Measurements from ENCODE around the gene SNED1. TPM values are rescaled to one million over a fixed set of nuclear protein-coding genes. Genes with fewer than 3 reads are reported as not detected.

Gene SNED1
- total RNA-seq, 2 experiments from 2014 or later = 1.4 to 1.8 TPM

- H3K27ac Mint-ChIP-seq = peak overlapping the region; percentile 55
- ATAC-seq (no peak), DNase-seq (no peak)
- no peaks in the 10 kb centered on the region for H3K9me3 Mint-ChIP-seq
- CTCF ChIA-PET = interaction anchor here (1.1 kb wide), 1 partner anchor 21 kb away, joined by 3 read pairs; the partner anchor contains the start of gene MTERF4
- no peak overlapping the region for H3K4me3 Mint-ChIP-seq
- peaks cover 7% of the 10 kb centered on the region for H3K4me1 Mint-ChIP-seq (ENCODE audit: low read depth)
- TF ChIP-seq CTCF (IDR thresholded peaks at IDR 0.05) = no peak
- POLR2A ChIA-PET = no interaction called here
- no peaks in the 10 kb centered on the region for H3K27me3 Mint-ChIP-seq
- intact Hi-C loops (cut with micrococcal nuclease) = loop anchor here (10.0 kb wide), 1 partner anchor 64 kb away; the partner anchor contains the start of gene PASK
- H3K36me3 Mint-ChIP-seq (ENCODE audit: low read depth) = peaks cover 18% of the 10 kb centered on the region
Observed at GRCh38 chr2:241081190-241081642, 82.8 kb downstream of the SNED1 start.

DNA sequence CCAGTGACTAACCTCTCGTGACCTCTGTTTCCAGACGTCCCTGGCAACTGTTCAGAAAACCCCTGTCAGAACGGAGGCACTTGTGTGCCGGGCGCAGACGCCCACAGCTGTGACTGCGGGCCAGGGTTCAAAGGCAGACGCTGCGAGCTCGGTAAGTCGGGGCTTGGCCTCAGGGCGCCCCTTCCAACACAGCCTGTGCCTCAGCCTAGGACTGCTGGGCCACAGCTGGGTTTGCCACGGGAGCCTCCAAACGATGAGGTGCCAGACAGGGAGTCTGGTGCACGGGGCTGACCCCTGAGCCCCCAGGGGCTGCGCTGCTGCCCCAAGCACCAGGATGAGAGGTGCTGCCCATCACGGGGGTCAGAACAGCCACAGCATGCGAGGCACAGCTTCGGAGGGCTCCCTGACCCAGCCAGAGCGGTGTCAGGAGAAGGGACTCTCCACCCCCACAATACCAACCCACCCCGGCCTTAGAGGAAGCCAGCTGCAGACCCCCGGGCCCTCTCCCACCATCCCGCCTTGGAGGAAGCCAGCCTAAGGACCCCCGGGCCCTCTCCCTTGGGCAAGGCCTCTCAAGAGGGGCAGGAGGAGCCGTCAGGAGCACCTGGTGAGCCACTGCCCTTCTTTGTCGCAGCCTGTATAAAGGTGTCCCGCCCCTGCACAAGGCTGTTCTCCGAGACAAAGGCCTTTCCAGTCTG lies 83.4 kb downstream of the SNED1 start:
- ATAC-seq (no peak), DNase-seq (no peak)
- H3K4me3 Mint-ChIP-seq = no peak overlapping the region
- no peaks in the 10 kb centered on the region for H3K9me3 Mint-ChIP-seq
- H3K4me1 Mint-ChIP-seq (ENCODE audit: low read depth) = peaks cover 7% of the 10 kb centered on the region
- H3K36me3 Mint-ChIP-seq (ENCODE audit: low read depth) = peaks cover 24% of the 10 kb centered on the region
- H3K27ac Mint-ChIP-seq = peak overlapping the region; percentile 55
- CTCF ChIA-PET = no interaction called here
- intact Hi-C loops (cut with micrococcal nuclease) = loop anchor here (10.0 kb wide), 1 partner anchor 63 kb away; the partner anchor contains the start of gene PASK
- POLR2A ChIA-PET = interaction anchor here (1.8 kb wide), 1 partner anchor 13 kb away, joined by 9 read pairs; no protein-coding TSS in a partner anchor
- TF ChIP-seq CTCF (IDR thresholded peaks at IDR 0.05) = no peak
- H3K27me3 Mint-ChIP-seq = no peaks in the 10 kb centered on the region

DNA sequence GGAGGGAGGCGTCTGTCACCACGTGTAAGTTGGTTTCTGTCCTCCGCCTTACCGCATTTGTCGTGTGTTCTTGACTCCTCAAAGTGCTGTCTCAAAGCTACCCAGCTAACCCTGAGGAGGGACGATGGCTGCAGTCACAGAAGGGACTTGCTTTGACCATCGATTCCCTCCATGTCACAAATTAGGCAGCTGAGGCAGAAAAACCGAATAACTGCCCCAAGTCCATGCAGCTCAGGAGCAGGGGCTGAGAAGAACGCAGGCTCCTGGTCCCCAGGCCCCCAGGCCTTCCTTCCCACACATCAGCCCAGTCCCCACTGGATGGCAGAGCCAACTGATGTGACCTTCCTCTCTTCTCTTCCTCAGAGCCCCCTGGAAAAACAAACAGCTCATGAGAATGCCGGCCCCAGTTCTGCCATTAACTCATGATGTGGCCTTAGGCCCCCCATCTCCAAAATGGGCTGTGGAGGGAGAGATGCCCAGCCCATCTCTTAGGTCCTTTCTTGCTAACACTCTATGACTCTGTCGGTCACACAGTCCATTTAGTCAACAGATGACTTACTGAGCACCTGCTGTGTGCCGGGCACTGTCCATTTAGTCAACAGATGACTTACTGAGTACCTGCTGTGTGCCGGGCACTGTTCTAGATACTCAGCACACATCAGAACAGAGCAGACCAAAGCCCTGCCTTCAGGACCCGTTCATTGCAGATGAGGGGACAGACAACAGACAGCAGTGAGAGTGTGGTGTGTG lies 84.1 kb downstream of the SNED1 start:
- Mint-ChIP-seq H3K36me3 (ENCODE audit: low read depth) (peaks cover 29% of the 10 kb centered on the region), H3K27me3 (no peaks in the 10 kb centered on the region), H3K4me3 (no peak overlapping the region), H3K4me1 (ENCODE audit: low read depth) (peaks cover 7% of the 10 kb centered on the region), H3K9me3 (no peaks in the 10 kb centered on the region), H3K27ac (no peak overlapping the region)
- no peak for DNase-seq
- no peak for TF ChIP-seq CTCF (IDR thresholded peaks at IDR 0.05)
- POLR2A ChIA-PET = interaction anchor here (1.8 kb wide), 1 partner anchor 13 kb away, joined by 9 read pairs; no protein-coding TSS in a partner anchor
- CTCF ChIA-PET = no interaction called here
- no peak for ATAC-seq
- intact Hi-C loops (cut with micrococcal nuclease) = loop anchor here (10.0 kb wide), 1 partner anchor 62 kb away; the partner anchor contains the start of gene PASK

DNA sequence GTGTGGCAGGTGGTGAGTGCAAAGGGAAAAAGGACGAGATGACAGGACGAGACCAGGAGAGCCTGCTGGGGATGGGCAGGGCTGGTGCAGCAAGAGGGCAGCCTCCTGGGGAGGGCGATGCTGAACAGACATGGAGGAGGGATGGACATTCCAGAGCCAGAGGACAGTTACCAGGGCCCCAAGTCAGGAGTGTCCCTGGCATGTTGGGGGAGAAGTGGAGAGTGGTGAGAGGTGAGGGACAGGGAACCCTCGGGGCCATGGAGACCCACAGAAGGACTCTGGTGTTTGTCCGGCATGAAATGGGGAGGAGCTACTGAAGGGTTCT lies 84.6 kb downstream of the SNED1 start:
- TF ChIP-seq CTCF (IDR thresholded peaks at IDR 0.05) = no peak
- H3K27ac Mint-ChIP-seq = peak overlapping the region; percentile 0
- H3K4me1 Mint-ChIP-seq (ENCODE audit: low read depth) = peaks cover 8% of the 10 kb centered on the region
- H3K27me3 Mint-ChIP-seq = no peaks in the 10 kb centered on the region
- ATAC-seq (no peak), DNase-seq (no peak)
- H3K36me3 Mint-ChIP-seq (ENCODE audit: low read depth) = peaks cover 34% of the 10 kb centered on the region
- H3K9me3 Mint-ChIP-seq = no peaks in the 10 kb centered on the region
- no peak overlapping the region for H3K4me3 Mint-ChIP-seq
- ChIA-PET POLR2A (interaction anchor here (1.8 kb wide), 1 partner anchor 12 kb away, joined by 9 read pairs; no protein-coding TSS in a partner anchor), CTCF (no interaction called here)
- intact Hi-C loops (cut with micrococcal nuclease) = loop anchor here (10.0 kb wide), 1 partner anchor 62 kb away; the partner anchor contains the start of gene PASK

All from activated CD8-positive, alpha-beta T cell treated with anti-CD3 and anti-CD28 coated beads for 36 hours (primary cell).